Prostate gland (tissue), 2 donors: ENCODE data around the gene SGSM2. TPM values are rescaled to one million over a fixed set of nuclear protein-coding genes. Genes with fewer than 3 reads are reported as not detected.

Source experiments
- DNase-seq: peaks from one replicate; pipeline ENCODE4 v3.0.0-alpha.2; 2019; ENCODE audit warnings: low spot score
- H3K27ac ChIP-seq, 2 donors: fragments of 200-600 bp; sonication (generic); 2 replicates each; pipeline ENCODE4 v1.5.1; 2017 to 2019
- H3K27me3 ChIP-seq: fragments of 200-600 bp; sonication (generic); replicated peaks from 2 replicates; pipeline ENCODE4 v1.5.1; 2019; ENCODE audit not compliant: insufficient read depth
- H3K36me3 ChIP-seq, 2 donors: fragments of 200-600 bp; sonication (generic); 1 replicate in 1 of 2; 2 replicates in 1 of 2; pipeline versions ENCODE4 v1.5.1 to v1.8.1; 2017 to 2019
- H3K4me1 ChIP-seq: fragments of 200-600 bp; sonication (generic); replicated peaks from 2 replicates; pipeline ENCODE4 v1.5.1; 2019
- H3K4me3 ChIP-seq, 2 donors: fragments of 200-600 bp; sonication (generic); 2 replicates each; pipeline ENCODE4 v1.5.1; 2017 to 2019
- H3K9me3 ChIP-seq: fragments of 200-600 bp; sonication (generic); 2 replicates; pipeline ENCODE4 v1.5.1; 2017
- POLR2A ChIP-seq: fragments of 450-650 bp; IDR thresholded peaks from one replicate; pipeline ENCODE4 v1.6.1; 2016; ENCODE audit warnings: antibody characterized with exemption, mild to moderate bottlenecking
- POLR2AphosphoS5 ChIP-seq: sonication (generic); formaldehyde crosslinking; IDR thresholded peaks from one replicate; pipeline ENCODE4 v1.6.1; 2017; ENCODE audit warnings: antibody characterized with exemption
- WGBS: methylation state at CpG from one replicate; pipeline ENCODE4 v1.1.5; 2018; 5-methylcytosine and 5-hydroxymethylcytosine counted together
- intact Hi-C: fragments of 100-400 bp; cut with DNase I; formaldehyde crosslinking; loops from one replicate; pipeline ENCODE4 v1.14.2; 2022
- total RNA-seq, 2 donors: library from RNA; depleted of rRNA; stranded (reverse); fragments of >200 nt; gene quantifications; one replicate each; pipeline ENCODE4 v1.1.0, GENCODE V29; 2016
- TF ChIP-seq, protein P1 (sequence below), 4 experiments: fragments of 200-600 bp in 2 of 4; fragments of 450-650 bp in 2 of 4; sonication (generic) in 2 of 4; IDR thresholded peaks; 1 replicate in 3 of 4; 2 replicates in 1 of 4; pipeline ENCODE4 v1.5.1; 2016 to 2019; ENCODE audit warnings: antibody characterized with exemption in 4 of 4, mild to moderate bottlenecking in 2 of 4, moderate library complexity in 2 of 4

The SGSM2 gene
- total RNA-seq, 2 donors from 2014 or later, result 118 to 172 TPM

DNA sequence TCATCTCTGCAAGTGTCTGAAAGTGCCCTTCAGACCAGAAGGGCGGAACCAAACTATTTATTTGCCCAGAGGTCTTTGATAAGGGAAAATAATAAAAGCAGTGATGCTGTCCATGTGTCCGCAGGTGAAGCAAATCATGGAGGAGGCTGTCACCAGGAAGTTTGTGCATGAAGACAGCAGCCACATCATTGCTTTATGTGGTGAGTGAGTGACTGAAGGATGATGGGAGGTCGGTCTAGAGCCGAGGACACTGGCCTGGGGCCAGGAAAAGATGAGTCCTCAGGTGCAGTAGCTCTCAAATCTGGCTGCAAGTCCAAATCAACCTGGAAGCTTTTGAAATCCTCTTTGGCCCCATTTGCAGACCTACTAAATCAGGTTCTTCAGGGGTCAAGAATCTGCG lies 6.1 kb downstream of the SGSM2 start:
- H3K4me1 ChIP-seq, result peaks cover 15% of the 10 kb centered on the region
- TF ChIP-seq POLR2A (no peak), POLR2AphosphoS5 (no peak)
- TF ChIP-seq, protein P1, sequence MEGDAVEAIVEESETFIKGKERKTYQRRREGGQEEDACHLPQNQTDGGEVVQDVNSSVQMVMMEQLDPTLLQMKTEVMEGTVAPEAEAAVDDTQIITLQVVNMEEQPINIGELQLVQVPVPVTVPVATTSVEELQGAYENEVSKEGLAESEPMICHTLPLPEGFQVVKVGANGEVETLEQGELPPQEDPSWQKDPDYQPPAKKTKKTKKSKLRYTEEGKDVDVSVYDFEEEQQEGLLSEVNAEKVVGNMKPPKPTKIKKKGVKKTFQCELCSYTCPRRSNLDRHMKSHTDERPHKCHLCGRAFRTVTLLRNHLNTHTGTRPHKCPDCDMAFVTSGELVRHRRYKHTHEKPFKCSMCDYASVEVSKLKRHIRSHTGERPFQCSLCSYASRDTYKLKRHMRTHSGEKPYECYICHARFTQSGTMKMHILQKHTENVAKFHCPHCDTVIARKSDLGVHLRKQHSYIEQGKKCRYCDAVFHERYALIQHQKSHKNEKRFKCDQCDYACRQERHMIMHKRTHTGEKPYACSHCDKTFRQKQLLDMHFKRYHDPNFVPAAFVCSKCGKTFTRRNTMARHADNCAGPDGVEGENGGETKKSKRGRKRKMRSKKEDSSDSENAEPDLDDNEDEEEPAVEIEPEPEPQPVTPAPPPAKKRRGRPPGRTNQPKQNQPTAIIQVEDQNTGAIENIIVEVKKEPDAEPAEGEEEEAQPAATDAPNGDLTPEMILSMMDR (IDR thresholded peaks at IDR 0.05), result no peak
- peak overlapping the region; percentile 87 to 91 for H3K27ac ChIP-seq
- intact Hi-C loops, result no loop called here
- no peak for DNase-seq
- H3K27me3 ChIP-seq, result no peaks in the 10 kb centered on the region
- H3K36me3 ChIP-seq, result no peaks in the 10 kb centered on the region
- no peaks in the 10 kb centered on the region for H3K9me3 ChIP-seq
- no peak overlapping the region for H3K4me3 ChIP-seq
- 67% methylated on average over 5 of the region's 5 CpGs for WGBS

DNA sequence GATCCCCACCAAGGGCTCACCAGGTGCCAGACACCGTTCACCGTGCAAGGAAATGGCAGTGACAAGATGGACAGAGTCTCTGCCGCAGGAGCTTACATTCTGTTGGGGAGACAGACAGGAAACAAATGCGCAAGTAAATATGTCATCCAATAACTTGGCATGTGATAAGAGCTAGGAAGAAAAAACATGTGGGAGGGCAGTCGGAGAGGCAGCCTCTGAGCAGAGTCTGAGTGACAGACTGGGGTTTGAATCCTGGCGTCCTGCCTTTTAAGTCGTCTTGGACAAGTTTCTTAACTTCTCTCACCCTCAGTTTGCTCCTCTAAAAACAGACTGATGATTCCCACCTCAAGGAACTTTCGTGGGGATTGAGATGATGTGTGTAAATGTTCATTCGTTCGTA lies 7.2 kb downstream of the SGSM2 start:
- H3K4me1 ChIP-seq, result peaks cover 16% of the 10 kb centered on the region
- H3K27me3 ChIP-seq, result no peaks in the 10 kb centered on the region
- TF ChIP-seq POLR2A, result no peak
- TF ChIP-seq, protein P1 (IDR thresholded peaks at IDR 0.05), result no peak
- TF ChIP-seq POLR2AphosphoS5, result no peak
- intact Hi-C loops, result no loop called here
- no peaks in the 10 kb centered on the region for H3K9me3 ChIP-seq
- H3K27ac ChIP-seq, result peak overlapping the region; percentile 87 to 91
- no peaks in the 10 kb centered on the region for H3K36me3 ChIP-seq
- DNase-seq, result no peak
- 88% methylated on average over 10 of the region's 10 CpGs for WGBS
- no peak overlapping the region for H3K4me3 ChIP-seq

- peak; percentile 82 for DNase-seq
- Histone ChIP-seq H3K27me3 (no peaks in the 10 kb centered on the region), H3K9me3 (no peaks in the 10 kb centered on the region), H3K4me1 (peaks cover 16% of the 10 kb centered on the region), H3K36me3 (no peaks in the 10 kb centered on the region), H3K27ac (peak overlapping the region; percentile 87 to 91), H3K4me3 (no peak overlapping the region)
- intact Hi-C loops, result no loop called here
- TF ChIP-seq POLR2AphosphoS5 (peak; percentile 80), POLR2A (peak; percentile 30)
- TF ChIP-seq, protein P1 (IDR thresholded peaks at IDR 0.05), result peak in 1 of 4 experiments; percentile 33
- 48% methylated on average over 8 of the region's 8 CpGs for WGBS
Measured at GRCh38 chr17:2346475-2346874, 9.2 kb downstream of the SGSM2 start.

GRCh38 chr17:2347805-2348685 lies 10.7 kb downstream of the SGSM2 start:
- peak; percentile 86 for DNase-seq
- peaks cover 16% of the 10 kb centered on the region for H3K4me1 ChIP-seq
- no peaks in the 10 kb centered on the region for H3K9me3 ChIP-seq
- peak overlapping the region; percentile 87 to 91 for H3K27ac ChIP-seq
- no peak overlapping the region for H3K4me3 ChIP-seq
- no peaks in the 10 kb centered on the region for H3K27me3 ChIP-seq
- H3K36me3 ChIP-seq, result no peaks in the 10 kb centered on the region
- intact Hi-C loops, result no loop called here
- TF ChIP-seq POLR2A, result peak; percentile 25
- TF ChIP-seq POLR2AphosphoS5, result peak; percentile 89
- TF ChIP-seq, protein P1 (IDR thresholded peaks at IDR 0.05), result no peak
- WGBS, result 42% methylated on average over 11 of the region's 11 CpGs

DNA sequence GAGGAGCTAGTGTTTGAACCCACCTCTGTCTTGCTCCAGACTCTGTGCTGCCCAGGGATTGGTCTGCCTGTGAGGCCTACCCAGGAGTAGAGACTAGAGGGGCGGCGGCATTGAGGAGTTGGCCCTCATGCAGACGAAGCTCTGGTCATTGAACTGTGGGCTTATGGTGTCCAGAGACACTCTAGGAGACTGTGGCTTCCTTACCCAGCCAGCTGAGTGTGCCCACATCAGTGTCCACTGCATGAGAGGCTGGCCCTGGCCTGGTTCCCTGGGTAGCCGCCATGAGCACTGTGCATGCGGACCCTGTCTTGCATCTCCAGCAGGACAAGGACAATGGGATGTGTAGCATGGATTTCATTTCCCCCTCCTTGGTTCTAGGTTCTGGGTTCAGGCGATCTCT lies 14.0 kb downstream of the SGSM2 start:
- 94% methylated on average over 6 of the region's 6 CpGs for WGBS
- no peak overlapping the region for H3K27ac ChIP-seq
- intact Hi-C loops, result no loop called here
- H3K36me3 ChIP-seq, result no peaks in the 10 kb centered on the region
- no peaks in the 10 kb centered on the region for H3K9me3 ChIP-seq
- TF ChIP-seq, protein P1 (IDR thresholded peaks at IDR 0.05), result no peak
- TF ChIP-seq POLR2A (no peak), POLR2AphosphoS5 (no peak)
- peaks cover 7% of the 10 kb centered on the region for H3K4me1 ChIP-seq
- no peak overlapping the region for H3K4me3 ChIP-seq
- DNase-seq, result no peak
- H3K27me3 ChIP-seq, result no peaks in the 10 kb centered on the region
